GM19043 (cell line): ENCODE measurements around the gene GALK1.
"Not testable (repeated sequence)": the region's sequence is repeated elsewhere in the genome, so short reads cannot be mapped to it uniquely, and the experiment has no call there.

Experiments
- ATAC-seq: cut with Tn5 transposase; IDR thresholded peaks from one replicate; pipeline ENCODE4 v1.9.1; 2021; ENCODE audit warnings: low read depth; ENCODE audit not compliant: unreplicated experiment

The GALK1 gene

GRCh38 chr17:75764711-75765421 lies at the start of gene GALK1:
Gene GALK1 (minus strand): TSS chr17:75765192. CDS start chr17:75765136, 56 bp downstream.
- no peak for ATAC-seq

GRCh38 chr17:75814021-75814395 lies 49.0 kb upstream of the GALK1 start:
- ATAC-seq = no peak

- ATAC-seq = no peak
Measured at GRCh38 chr17:75813081-75814020, 48.4 kb upstream of the GALK1 start.

- ATAC-seq = no peak
Measured at GRCh38 chr17:75812096-75813013, 47.4 kb upstream of the GALK1 start.

GRCh38 chr17:75811174-75811573 lies 46.2 kb upstream of the GALK1 start:
- ATAC-seq = no peak

GRCh38 chr17:75810756-75811155 lies 45.8 kb upstream of the GALK1 start:
- not testable (repeated sequence) for ATAC-seq

GRCh38 chr17:75810216-75810615 lies 45.2 kb upstream of the GALK1 start:
- ATAC-seq = no peak

- no peak for ATAC-seq
Measured at GRCh38 chr17:75809631-75810111, 44.7 kb upstream of the GALK1 start.

GRCh38 chr17:75808905-75809621 lies 44.1 kb upstream of the GALK1 start:
- ATAC-seq = no peak

- no peak for ATAC-seq
Measured at GRCh38 chr17:75808549-75808904, 43.5 kb upstream of the GALK1 start.

- no peak for ATAC-seq
Measured at GRCh38 chr17:75807861-75808260, 42.9 kb upstream of the GALK1 start.

GRCh38 chr17:75806822-75807500 lies 42.0 kb upstream of the GALK1 start:
- no peak for ATAC-seq

- ATAC-seq = no peak
Measured at GRCh38 chr17:75803883-75804282, 38.9 kb upstream of the GALK1 start.

- no peak for ATAC-seq
Measured at GRCh38 chr17:75799402-75799801, 34.4 kb upstream of the GALK1 start.

- no peak for ATAC-seq
Measured at GRCh38 chr17:75795820-75796607, 31.0 kb upstream of the GALK1 start.

GRCh38 chr17:75793460-75793859 lies 28.5 kb upstream of the GALK1 start:
- no peak for ATAC-seq

- no peak for ATAC-seq
Measured at GRCh38 chr17:75791254-75791653, 26.3 kb upstream of the GALK1 start.

GRCh38 chr17:75785016-75785890 lies 20.3 kb upstream of the GALK1 start:
- ATAC-seq = no peak
